Uterus (tissue), 4 donors: ENCODE results near the gene DBH. TPM values are rescaled to one million over a fixed set of nuclear protein-coding genes. Genes with fewer than 3 reads are reported as not detected.

Experiments
- DNase-seq, 2 donors: peaks; one replicate each; pipeline ENCODE4 v3.0.0-alpha.2; 2019 to 2020
- H3K27ac ChIP-seq, 2 donors: fragments of 200-600 bp; sonication (generic); 1 replicate in 1 of 2; 2 replicates in 1 of 2; pipeline ENCODE4 v1.5.1; 2016 to 2018
- H3K27me3 ChIP-seq, 2 donors: fragments of 200-600 bp; sonication (generic); one replicate each; pipeline ENCODE4 v1.5.1; 2018 to 2019; ENCODE audit warnings: control low read depth in 1 of 2
- H3K36me3 ChIP-seq, 2 donors: fragments of 200-600 bp; sonication (generic); one replicate each; pipeline ENCODE4 v1.5.1; 2019; ENCODE audit warnings: control low read depth in 1 of 2
- H3K4me1 ChIP-seq, 2 donors: fragments of 200-600 bp; sonication (generic); one replicate each; pipeline ENCODE4 v1.5.1; 2018 to 2019; ENCODE audit warnings: control low read depth in 1 of 2
- H3K4me3 ChIP-seq, 2 donors: fragments of 200-600 bp; sonication (generic); 1 replicate in 1 of 2; 2 replicates in 1 of 2; pipeline ENCODE4 v1.5.1; 2018 to 2019; ENCODE audit warnings: mild to moderate bottlenecking in 1 of 2
- H3K9me3 ChIP-seq, 2 donors: fragments of 200-600 bp; sonication (generic); one replicate each; pipeline ENCODE4 v1.5.1; 2019; ENCODE audit warnings: control low read depth in 1 of 2
- POLR2A ChIP-seq, 2 donors: fragments of 450-650 bp; IDR thresholded peaks; one replicate each; pipeline ENCODE4 v1.6.1; 2016; ENCODE audit warnings: antibody characterized with exemption in 2 of 2, mild to moderate bottlenecking in 1 of 2, moderate library complexity in 1 of 2
- intact Hi-C: fragments of 100-400 bp; cut with DNase I; formaldehyde crosslinking; loops from one replicate; pipeline ENCODE4 v1.15.1; 2023; ENCODE audit warnings: low total_unique reads
- total RNA-seq, 4 donors: library from RNA; depleted of rRNA in 3 of 4; stranded (reverse); fragments of >200 nt in 3 of 4; gene quantifications; one replicate each; pipeline versions ENCODE4 v1.1.0 to v1.2.4, GENCODE V29; 2014 to 2023
- TF ChIP-seq, protein P1 (sequence below), 4 experiments: fragments of 200-600 bp in 2 of 4; fragments of 450-650 bp in 2 of 4; sonication (generic) in 2 of 4; IDR thresholded peaks; one replicate each; pipeline ENCODE4 v1.5.1; 2016 to 2019; ENCODE audit warnings: antibody characterized with exemption in 4 of 4, mild to moderate bottlenecking in 2 of 4, moderate library complexity in 1 of 4
- donor health status: DM: yes; HTN: yes; CAD: no.

DBH gene
- total RNA-seq, 4 donors from 2014 or later = 1.3 TPM; not detected in 3

DNA sequence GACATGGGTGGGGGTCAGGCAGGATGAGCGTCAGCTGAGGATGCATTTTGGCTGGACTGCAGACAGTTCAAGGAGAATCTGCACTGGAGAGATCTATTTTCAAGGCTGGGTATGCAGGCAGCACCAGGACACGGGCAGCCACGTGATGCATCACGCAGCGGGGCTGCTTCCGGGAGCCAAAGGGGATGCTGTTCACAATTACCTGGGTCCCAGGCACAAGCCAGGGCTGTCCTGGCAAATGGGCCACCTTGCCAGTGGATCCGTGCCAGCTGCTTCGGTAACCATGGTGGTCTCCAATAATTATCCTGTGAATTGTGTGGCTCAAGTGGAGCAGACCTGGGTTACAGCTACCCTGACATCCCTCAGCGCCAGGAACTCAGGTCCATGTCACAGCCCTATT lies 17.5 kb downstream of the DBH start:
- Histone ChIP-seq H3K27me3 (peaks cover 0 to 7% of the 10 kb centered on the region in 2 donors), H3K4me3 (no peak overlapping the region), H3K36me3 (no peaks in the 10 kb centered on the region), H3K9me3 (no peaks in the 10 kb centered on the region), H3K27ac (no peak overlapping the region), H3K4me1 (no peaks in the 10 kb centered on the region)
- DNase-seq = no peak
- TF ChIP-seq POLR2A (IDR thresholded peaks at IDR 0.05) = no peak
- TF ChIP-seq, protein P1, sequence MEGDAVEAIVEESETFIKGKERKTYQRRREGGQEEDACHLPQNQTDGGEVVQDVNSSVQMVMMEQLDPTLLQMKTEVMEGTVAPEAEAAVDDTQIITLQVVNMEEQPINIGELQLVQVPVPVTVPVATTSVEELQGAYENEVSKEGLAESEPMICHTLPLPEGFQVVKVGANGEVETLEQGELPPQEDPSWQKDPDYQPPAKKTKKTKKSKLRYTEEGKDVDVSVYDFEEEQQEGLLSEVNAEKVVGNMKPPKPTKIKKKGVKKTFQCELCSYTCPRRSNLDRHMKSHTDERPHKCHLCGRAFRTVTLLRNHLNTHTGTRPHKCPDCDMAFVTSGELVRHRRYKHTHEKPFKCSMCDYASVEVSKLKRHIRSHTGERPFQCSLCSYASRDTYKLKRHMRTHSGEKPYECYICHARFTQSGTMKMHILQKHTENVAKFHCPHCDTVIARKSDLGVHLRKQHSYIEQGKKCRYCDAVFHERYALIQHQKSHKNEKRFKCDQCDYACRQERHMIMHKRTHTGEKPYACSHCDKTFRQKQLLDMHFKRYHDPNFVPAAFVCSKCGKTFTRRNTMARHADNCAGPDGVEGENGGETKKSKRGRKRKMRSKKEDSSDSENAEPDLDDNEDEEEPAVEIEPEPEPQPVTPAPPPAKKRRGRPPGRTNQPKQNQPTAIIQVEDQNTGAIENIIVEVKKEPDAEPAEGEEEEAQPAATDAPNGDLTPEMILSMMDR (IDR thresholded peaks at IDR 0.05) = no peak
- intact Hi-C loops = no loop called here

DNA sequence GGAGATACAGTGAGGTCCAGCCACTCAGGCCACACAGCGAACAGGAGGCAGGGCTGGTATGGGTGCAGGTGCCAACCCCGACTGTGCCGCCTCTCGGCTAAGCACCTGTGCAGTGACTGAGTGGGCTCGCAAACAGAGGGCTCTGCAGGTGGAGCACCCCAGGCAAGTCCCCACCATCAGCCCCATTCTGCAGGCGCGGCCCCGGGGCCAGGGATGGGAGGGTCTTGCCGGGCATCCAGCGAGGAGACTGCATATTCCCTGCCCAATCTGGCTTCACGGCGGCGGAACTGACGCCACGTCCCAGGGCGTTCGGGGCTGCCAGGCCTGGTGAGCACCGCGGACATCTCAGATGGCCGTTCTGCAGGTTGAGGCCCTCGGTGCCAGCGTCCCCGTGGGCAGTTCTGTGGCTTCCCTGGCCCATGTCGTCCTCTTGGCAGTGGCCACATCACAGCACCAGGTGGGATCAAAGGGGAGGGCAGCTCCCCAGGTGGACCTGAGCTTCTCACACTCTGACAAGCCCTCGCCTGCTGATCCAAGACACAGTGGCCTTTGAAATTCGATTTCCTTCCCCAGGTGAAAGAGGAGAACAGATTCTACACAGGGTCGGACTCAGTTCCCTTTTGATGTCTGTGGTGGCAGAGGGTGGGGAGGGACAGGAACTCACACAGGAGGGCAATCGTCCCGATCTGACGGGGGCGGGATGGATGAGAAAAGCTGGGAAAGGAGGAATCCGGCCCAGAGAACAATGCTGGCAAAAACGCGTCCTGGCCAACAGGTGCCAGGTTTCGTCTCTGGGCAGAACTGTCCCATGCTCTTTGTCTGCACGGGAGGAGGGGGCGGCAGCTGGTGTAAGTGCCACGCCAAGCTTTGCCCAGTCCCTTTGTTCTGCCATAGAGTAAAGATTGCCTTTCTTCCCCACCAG lies 18.8 kb downstream of the DBH start:
- intact Hi-C loops = no loop called here
- no peak for DNase-seq
- no peak for TF ChIP-seq POLR2A (IDR thresholded peaks at IDR 0.05)
- TF ChIP-seq, protein P1 (IDR thresholded peaks at IDR 0.05) = no peak

DNA sequence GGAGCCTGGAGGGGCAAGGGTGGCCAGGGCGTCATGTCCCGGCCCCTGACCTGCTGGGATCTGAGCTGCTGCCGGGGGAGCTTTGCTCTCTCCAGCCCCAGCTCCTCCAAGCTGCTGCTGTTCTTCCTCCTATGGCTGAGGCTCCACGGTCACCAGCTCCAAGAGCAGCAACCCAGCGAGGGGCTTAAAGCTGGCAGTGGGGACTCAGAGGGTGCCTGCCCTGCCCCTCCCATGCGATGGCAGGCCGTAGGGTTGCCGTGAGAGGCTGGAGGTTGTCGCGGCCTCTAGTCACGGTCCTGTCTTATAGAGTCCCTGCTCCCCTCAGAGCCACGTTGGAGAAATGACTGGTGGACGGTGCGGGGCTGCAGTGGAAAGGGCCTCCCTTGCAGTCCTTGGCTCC lies 19.5 kb downstream of the DBH start:
- Histone ChIP-seq H3K4me3 (no peak overlapping the region), H3K4me1 (peaks cover 0 to 5% of the 10 kb centered on the region in 2 donors), H3K36me3 (no peaks in the 10 kb centered on the region), H3K27ac (no peak overlapping the region), H3K9me3 (no peaks in the 10 kb centered on the region), H3K27me3 (peaks cover 0 to 7% of the 10 kb centered on the region in 2 donors)
- intact Hi-C loops = no loop called here
- no peak for DNase-seq
- TF ChIP-seq, protein P1 (IDR thresholded peaks at IDR 0.05) = no peak
- no peak for TF ChIP-seq POLR2A (IDR thresholded peaks at IDR 0.05)

More for the DNA sequence above, 18.8 kb downstream of the DBH start:
- no peak overlapping the region for H3K27ac ChIP-seq
- H3K4me3 ChIP-seq = no peak overlapping the region
- peaks cover 0 to 7% of the 10 kb centered on the region in 2 donors for H3K27me3 ChIP-seq
- H3K36me3 ChIP-seq = no peaks in the 10 kb centered on the region
- no peaks in the 10 kb centered on the region for H3K9me3 ChIP-seq
- H3K4me1 ChIP-seq = peaks cover 0 to 5% of the 10 kb centered on the region in 2 donors

DNA sequence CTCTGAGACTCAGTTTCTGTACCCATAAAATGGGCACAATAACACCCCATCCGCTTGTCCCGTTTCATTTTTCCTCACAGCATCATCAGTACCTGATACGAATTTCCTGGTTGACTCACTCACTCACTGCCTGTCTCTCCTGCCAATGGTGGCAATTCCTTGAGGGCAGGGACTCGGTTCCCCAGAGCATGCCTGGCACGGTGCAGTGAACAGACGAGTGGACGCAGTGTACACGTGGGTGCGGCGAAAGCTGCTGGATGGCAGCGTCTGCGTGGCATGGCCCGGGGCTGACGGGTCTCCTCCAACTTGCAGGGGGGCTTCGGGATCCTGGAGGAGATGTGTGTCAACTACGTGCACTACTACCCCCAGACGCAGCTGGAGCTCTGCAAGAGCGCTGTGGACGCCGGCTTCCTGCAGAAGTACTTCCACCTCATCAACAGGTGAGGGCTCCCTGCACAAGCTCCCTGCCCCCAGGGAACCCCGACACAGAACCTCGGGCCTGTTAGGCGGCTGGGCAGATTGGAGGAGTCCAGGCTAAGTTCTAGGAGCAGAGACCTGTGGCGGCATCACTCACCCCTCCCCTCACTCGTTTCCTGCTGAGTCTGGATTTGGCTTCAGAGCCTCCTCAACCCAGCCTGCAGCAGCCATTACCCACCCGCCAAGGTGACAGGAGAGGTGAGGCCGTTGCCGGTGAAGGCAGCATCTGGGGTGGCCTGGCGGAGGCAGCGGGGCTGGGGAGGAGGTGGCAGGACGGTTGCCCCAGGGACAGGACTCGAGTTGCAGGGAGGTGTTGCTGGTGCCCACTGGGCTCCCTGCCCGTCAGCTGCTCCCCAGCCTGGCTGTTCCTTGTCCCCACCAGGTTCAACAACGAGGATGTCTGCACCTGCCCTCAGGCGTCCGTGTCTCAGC lies 20.3 kb downstream of the DBH start:
- Histone ChIP-seq H3K4me1 (peaks cover 0 to 5% of the 10 kb centered on the region in 2 donors), H3K36me3 (no peaks in the 10 kb centered on the region), H3K4me3 (no peak overlapping the region), H3K9me3 (no peaks in the 10 kb centered on the region), H3K27ac (no peak overlapping the region), H3K27me3 (peaks cover 0 to 7% of the 10 kb centered on the region in 2 donors)
- DNase-seq = no peak
- intact Hi-C loops = no loop called here
- TF ChIP-seq, protein P1 (IDR thresholded peaks at IDR 0.05) = no peak
- no peak for TF ChIP-seq POLR2A (IDR thresholded peaks at IDR 0.05)
